Endothelial cell of umbilical vein (primary cell): ENCODE measurements around the gene ADCY5. TPM values are rescaled to one million over a fixed set of nuclear protein-coding genes. Genes with fewer than 3 reads are reported as not detected.

ENCODE experiments used
- BruUV-seq: library from RNA; stranded (reverse); fragments of 400-500 nt; replicated peaks from 2 replicates; lab custom pipeline; 2021; lab: Mats Ljungman, UMichigan
- CTCF ChIA-PET: fragments of 300-600, 350-600 bp; sonication (Branson Sonifier 250); formaldehyde crosslinking; loops from one replicate; lab custom pipeline; 2021; ENCODE audit warnings: antibody characterized with exemption, inconsistent platforms; lab: Charles Lee
- POLR2A ChIA-PET: fragments of 300-600, 350-600 bp; sonication (Branson Sonifier 250); formaldehyde crosslinking; loops from one replicate; lab custom pipeline; 2021; ENCODE audit warnings: antibody characterized with exemption, inconsistent platforms; lab: Charles Lee
- DNase-seq: peaks from one replicate; pipeline ENCODE4 v3.0.0-alpha.2; 2011; ENCODE audit warnings: low read depth, low spot score
- FAIRE-seq: peaks from 2 replicates; lab custom pipeline; 2011; peaks lifted over from hg19 to GRCh38; lab: Jason Lieb, UNC
- H2AFZ ChIP-seq: 2 replicates; pipeline ENCODE4 v1.6.0; 2012; ENCODE audit warnings: low read depth, low read length, control low read depth, inconsistent platforms
- H3K27ac ChIP-seq: 2 replicates; pipeline ENCODE4 v1.5.1; 2011; ENCODE audit warnings: low read depth, mild to moderate bottlenecking, control low read depth, low read length, moderate library complexity; ENCODE audit not compliant: insufficient read depth
- H3K27me3 ChIP-seq, 2 experiments: 2 replicates each; pipeline versions ENCODE4 v1.6.0 to v1.6.1; 2011; ENCODE audit warnings: low read length in 2 of 2, mixed read lengths in 1 of 2; ENCODE audit not compliant: control insufficient read depth in 2 of 2, insufficient read depth in 2 of 2
- H3K36me3 ChIP-seq, 2 experiments: 2 replicates in 1 of 2; 3 replicates in 1 of 2; pipeline ENCODE4 v1.5.1; 2011; ENCODE audit warnings: low read length in 2 of 2, mild to moderate bottlenecking in 1 of 2, moderate library complexity in 1 of 2; ENCODE audit not compliant: control insufficient read depth in 2 of 2, insufficient read depth in 2 of 2; ENCODE audit errors: extremely low read depth in 1 of 2
- H3K4me1 ChIP-seq: 3 replicates; pipeline ENCODE4 v1.5.1; 2011; ENCODE audit warnings: mild to moderate bottlenecking, low read length; ENCODE audit not compliant: control insufficient read depth, insufficient read depth; ENCODE audit errors: extremely low read depth
- H3K4me2 ChIP-seq: 2 replicates; pipeline ENCODE4 v1.6.1; 2011; ENCODE audit warnings: low read length, control low read depth, mixed read lengths; ENCODE audit not compliant: insufficient read depth
- H3K4me3 ChIP-seq, 3 experiments: fragments of 200-600 bp in 1 of 3; sonication (generic), shearing (Covaris generic) in 1 of 3; replicated peaks in 1 of 3; 2 replicates each; pipeline ENCODE4 v1.5.1; 2011 to 2016; ENCODE audit warnings: control low read depth in 3 of 3, low read length in 3 of 3, mild to moderate bottlenecking in 2 of 3, inconsistent platforms in 1 of 3, low read depth in 1 of 3, moderate library complexity in 1 of 3; ENCODE audit not compliant: insufficient read depth in 1 of 3
- H3K79me2 ChIP-seq: 2 replicates; pipeline ENCODE4 v1.6.0; 2012; ENCODE audit warnings: low read length, inconsistent platforms; ENCODE audit not compliant: control insufficient read depth, insufficient read depth
- H3K9ac ChIP-seq: replicated peaks from 2 replicates; pipeline ENCODE3; 2011; ENCODE audit warnings: low read length, control low read depth; ENCODE audit not compliant: insufficient read depth; ENCODE audit errors: extremely low read depth
- H3K9me1 ChIP-seq: replicated peaks from 3 replicates; pipeline ENCODE4 v1.6.0; 2011; ENCODE audit warnings: mild to moderate bottlenecking, low read length; ENCODE audit not compliant: control insufficient read depth, insufficient read depth; ENCODE audit errors: extremely low read depth
- H3K9me3 ChIP-seq: replicated peaks from 2 replicates; pipeline ENCODE4 v1.5.1; 2012; ENCODE audit warnings: low read length, inconsistent platforms; ENCODE audit not compliant: control insufficient read depth, insufficient read depth
- H4K20me1 ChIP-seq: replicated peaks from 2 replicates; pipeline ENCODE3; 2011; ENCODE audit warnings: mild to moderate bottlenecking, low read length; ENCODE audit not compliant: control insufficient read depth, insufficient read depth; ENCODE audit errors: extremely low read depth
- CTCF ChIP-seq, 2 donors: IDR thresholded peaks; 1 replicate in 1 of 2; 2 replicates in 1 of 2; pipeline ENCODE4 v1.5.1; 2011; ENCODE audit warnings: low read length in 2 of 2, mild to moderate bottlenecking in 2 of 2, moderate library complexity in 2 of 2, control low read depth in 1 of 2, inconsistent platforms in 1 of 2, low read depth in 1 of 2; ENCODE audit not compliant: insufficient read depth in 1 of 2; ENCODE audit errors: extremely low read depth in 1 of 2
- EZH2 ChIP-seq: IDR thresholded peaks from 2 replicates; pipeline ENCODE4 v1.6.1; 2012; ENCODE audit warnings: borderline replicate concordance, low read depth, mild to moderate bottlenecking, moderate library complexity, low read length, inconsistent platforms; ENCODE audit not compliant: severe bottlenecking
- GATA2 ChIP-seq: IDR thresholded peaks from 2 replicates; pipeline ENCODE4 v1.7.0; 2011; ENCODE audit warnings: low read depth, mild to moderate bottlenecking, moderate library complexity, mixed read lengths, low read length; ENCODE audit not compliant: insufficient read length, insufficient read depth
- JUN ChIP-seq: IDR thresholded peaks from 2 replicates; pipeline ENCODE4 v1.6.1; 2011; ENCODE audit warnings: borderline replicate concordance, low read depth; ENCODE audit not compliant: insufficient read length, insufficient read depth
- MAX ChIP-seq: IDR thresholded peaks from 2 replicates; pipeline ENCODE4 v1.6.1; 2011; ENCODE audit not compliant: insufficient read depth, insufficient read length
- dilution Hi-C: fragments of 300-500 bp; cut with MboI; formaldehyde crosslinking; loops from one replicate; pipeline ENCODE4 v1.15.0; 2019; ENCODE audit warnings: low sequenced_read_pairs; ENCODE audit not compliant: extremely low pct_ligation_motif_present
- intact Hi-C: fragments of 100-400 bp; cut with micrococcal nuclease; formaldehyde crosslinking; loops from one replicate; pipeline ENCODE4 v1.10.0; 2022
- polyA plus RNA-seq, 4 experiments: library from polyadenylated mRNA; depleted of rRNA in 3 of 4; stranded (reverse) in 3 of 4; unstranded in 1 of 4; fragments of >200 nt; gene quantifications; 2 replicates each; pipeline versions ENCODE4 v1.2.1 to v1.2.3, GENCODE V29; 2011 to 2012; ENCODE audit warnings: missing spikeins in 1 of 4
- total RNA-seq: library from RNA; stranded (reverse); gene quantifications from 2 replicates; pipeline ENCODE4 v1.2.3, GENCODE V29; 2021

Gene ADCY5
- total and polyA plus RNA-seq, 2 donors (not counting 3 experiments of a cell fraction or from before 2014, with no cell fraction given) = 0.01 TPM; not detected in 1

GRCh38 chr3:123378409-123378915, 70.4 kb downstream of the ADCY5 start:
- dilution Hi-C loops (no loop called here), intact Hi-C loops (no loop called here)
- Histone ChIP-seq H3K4me2 (no peak overlapping the region), H3K27me3 (peaks cover 0 to 4% of the 10 kb centered on the region in 2 experiments), H3K4me3 (no peak overlapping the region), H3K79me2 (no peaks in the 10 kb centered on the region), H3K36me3 (no peaks in the 10 kb centered on the region), H3K4me1 (no peaks in the 10 kb centered on the region), H3K9me1 (no peaks in the 10 kb centered on the region), H4K20me1 (no peaks in the 10 kb centered on the region), H3K9ac (no peak overlapping the region), H3K9me3 (no peaks in the 10 kb centered on the region), H3K27ac (no peak overlapping the region), H2AFZ (no peak overlapping the region)
- BruUV-seq = no TSS peak
- FAIRE-seq (no peak), DNase-seq (no peak)
- TF ChIP-seq CTCF (IDR thresholded peaks at IDR 0.05; ENCODE audit: extremely low read depth in 1 of 2, insufficient read depth in 1 of 2, low read depth in 1 of 2, low read length in 2 of 2) = no peak
- CTCF ChIA-PET = interaction anchor here (1.4 kb wide), 1 partner anchor 10 kb away, joined by 4 read pairs; no protein-coding TSS in a partner anchor
- POLR2A ChIA-PET = no interaction called here

- Histone ChIP-seq H3K9me3 (no peaks in the 10 kb centered on the region), H3K36me3 (no peaks in the 10 kb centered on the region), H3K9me1 (no peaks in the 10 kb centered on the region), H3K27me3 (peaks cover 6 to 8% of the 10 kb centered on the region in 2 experiments), H3K27ac (no peak overlapping the region), H3K79me2 (no peaks in the 10 kb centered on the region), H3K4me3 (no peak overlapping the region), H3K9ac (no peak overlapping the region), H3K4me2 (no peak overlapping the region), H3K4me1 (no peaks in the 10 kb centered on the region), H2AFZ (no peak overlapping the region), H4K20me1 (no peaks in the 10 kb centered on the region)
- dilution Hi-C loops (no loop called here), intact Hi-C loops (no loop called here)
- POLR2A ChIA-PET = no interaction called here
- no peak for FAIRE-seq
- CTCF ChIA-PET = interaction anchor here (1.3 to 1.4 kb wide), 2 partner anchors 9 to 36 kb away, joined by 3 to 4 read pairs; no protein-coding TSS in a partner anchor
- TF ChIP-seq EZH2 (no peak), MAX (no peak), JUN (no peak), GATA2 (no peak)
- BruUV-seq = no TSS peak
- no peak for DNase-seq
Observed at GRCh38 chr3:123377243-123377740, 71.6 kb downstream of the ADCY5 start.
